Hypothalamus (tissue), 51 donors: Measurements from ENCODE around the gene PATJ.

Source experiments
- DNase-seq, 51 donors: peaks; one replicate each; lab custom pipeline; 2025; lab: John Stamatoyannopoulos, UW

The PATJ gene

DNA sequence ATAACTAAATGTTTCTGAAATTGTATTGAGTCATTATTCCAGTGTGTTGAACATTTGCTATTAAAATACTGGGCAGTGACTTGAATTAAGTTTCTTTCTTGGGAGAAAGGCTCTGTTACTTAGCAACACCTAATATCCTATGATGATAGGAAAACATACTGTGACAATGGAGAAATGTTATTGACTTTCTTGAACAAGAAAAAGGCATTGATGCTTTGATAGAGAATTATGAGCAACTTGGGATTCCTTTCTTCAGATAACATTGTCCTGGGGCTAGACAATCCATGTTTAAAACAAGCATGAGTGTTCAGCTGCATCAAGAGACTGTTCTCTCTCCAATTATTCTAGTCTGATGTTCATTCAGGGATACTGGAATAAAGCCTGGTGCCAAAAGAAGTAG is 236.5 kb downstream of the PATJ start:
- DNase-seq: no peak

DNA sequence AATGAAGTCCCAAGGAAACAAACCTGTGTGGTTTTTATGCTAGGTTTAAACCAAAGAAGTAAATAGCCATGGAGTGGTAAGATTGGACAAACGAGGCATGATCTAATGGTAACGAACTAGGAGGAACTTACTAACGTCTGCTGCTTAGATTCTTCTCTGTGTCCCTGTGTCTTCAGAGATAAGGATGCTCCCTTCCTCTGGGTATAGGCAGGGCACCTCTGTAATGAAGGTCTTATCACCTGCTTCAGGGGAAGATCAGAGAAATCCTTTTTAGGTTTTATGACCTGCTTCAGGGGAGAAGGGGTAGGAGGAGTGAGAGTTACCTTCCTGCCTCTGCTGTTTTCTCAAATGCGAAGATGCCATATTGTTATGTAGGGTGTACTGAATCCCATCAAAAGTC is 237.4 kb downstream of the PATJ start:
- no peak for DNase-seq

GRCh38 chr1:61980561-61980960 is 238.3 kb downstream of the PATJ start:
- DNase-seq: peak in 1 of 51 donors; percentile 1

DNA sequence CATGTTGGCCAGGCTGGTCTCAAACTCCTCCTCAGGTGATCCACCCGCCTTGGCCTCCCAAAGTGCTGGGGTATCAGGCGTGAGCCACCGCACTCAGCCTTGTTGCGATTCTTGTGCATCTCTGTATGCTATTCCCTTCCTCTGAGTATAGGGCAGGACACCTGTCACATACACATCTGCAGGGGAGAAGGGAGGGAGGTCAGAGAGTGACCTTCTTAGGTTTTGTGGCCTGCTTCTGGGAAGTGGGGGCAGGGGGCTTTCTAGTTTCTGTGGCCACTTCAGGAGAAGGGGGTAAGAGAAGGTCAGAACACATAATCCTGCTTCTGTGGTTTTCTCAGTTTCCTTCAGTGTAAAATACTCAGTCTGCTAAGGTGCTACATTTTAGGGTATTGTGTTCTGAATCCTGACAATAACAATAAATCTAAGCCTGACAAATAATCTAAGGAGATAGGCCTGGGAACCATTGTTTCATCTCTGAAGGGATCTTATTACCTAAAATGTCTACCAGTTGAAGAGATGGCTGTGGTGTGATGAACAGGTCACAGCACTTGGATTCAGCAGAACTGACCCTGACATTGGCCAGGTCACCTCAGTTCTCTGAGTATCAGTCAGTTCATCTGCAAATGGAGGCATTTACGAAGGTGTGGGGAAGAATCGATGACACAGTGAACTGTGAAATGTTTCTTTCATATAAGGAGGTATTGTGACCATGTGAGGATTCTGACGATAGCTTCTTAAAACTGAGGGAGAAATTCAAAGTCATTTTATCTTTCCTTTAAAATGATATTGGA is 239.8 kb downstream of the PATJ start:
- no peak for DNase-seq

DNA sequence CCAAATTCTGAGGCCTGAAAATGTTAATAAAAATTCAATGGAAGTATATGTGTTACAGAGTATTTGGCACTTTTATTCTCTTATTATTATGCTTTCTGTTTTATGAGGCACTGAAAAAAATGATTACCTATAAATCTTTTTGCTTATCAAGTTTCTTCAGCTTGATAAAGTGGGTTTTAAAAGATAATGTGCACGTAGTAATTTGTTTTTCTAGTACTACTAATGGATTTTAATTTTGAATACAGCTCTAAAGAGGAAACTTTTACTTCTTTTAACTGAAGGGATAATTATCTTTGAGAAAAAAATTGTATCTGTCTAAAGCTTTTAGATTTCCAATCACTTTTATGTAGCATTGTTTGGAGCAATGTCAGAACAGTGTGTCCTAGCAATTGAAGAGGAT is 241.0 kb downstream of the PATJ start:
- no peak for DNase-seq

- no peak for DNase-seq
Observed at GRCh38 chr1:61992257-61992656, 250.0 kb downstream of the PATJ start.

GRCh38 chr1:61993331-61993961 is 251.2 kb downstream of the PATJ start:
- no peak for DNase-seq

DNA sequence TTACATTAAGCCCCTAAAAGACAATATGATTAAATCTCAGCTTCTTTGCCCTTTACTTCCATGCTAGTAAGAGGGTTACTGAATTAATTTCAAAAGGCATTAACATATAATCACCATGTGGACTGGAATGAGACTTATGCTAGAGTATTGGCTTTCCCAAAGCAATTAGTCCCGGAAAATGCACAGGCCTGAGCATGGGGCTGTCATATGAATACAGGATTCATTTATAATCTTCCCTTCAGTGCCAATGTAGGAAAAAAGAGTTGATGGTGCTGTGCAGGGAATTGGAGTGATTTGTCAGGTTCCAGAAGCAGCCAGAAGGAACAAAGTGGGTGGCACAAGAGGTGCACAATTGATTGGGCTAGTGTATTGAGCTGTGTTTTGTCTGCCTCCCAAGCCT is 253.4 kb downstream of the PATJ start:
- no peak for DNase-seq

DNA sequence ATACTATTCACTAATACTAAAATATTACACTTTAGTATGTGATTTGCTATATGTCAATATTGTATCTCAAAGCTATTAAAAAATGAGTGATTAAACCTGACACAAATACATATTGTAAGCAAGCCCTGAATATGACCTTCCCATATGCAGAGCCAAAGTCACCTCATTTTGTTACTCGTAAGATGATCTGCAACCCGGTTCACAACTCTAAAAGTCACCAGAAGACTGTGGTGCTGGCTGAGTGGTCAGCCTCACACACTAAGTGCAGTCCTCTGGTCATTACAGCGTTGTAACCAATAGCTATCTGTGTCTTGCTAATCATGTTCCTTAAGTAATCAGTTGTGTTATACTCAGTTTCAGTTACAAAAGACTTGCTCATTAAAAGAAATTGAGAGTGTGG is 254.8 kb downstream of the PATJ start:
- no peak for DNase-seq

DNA sequence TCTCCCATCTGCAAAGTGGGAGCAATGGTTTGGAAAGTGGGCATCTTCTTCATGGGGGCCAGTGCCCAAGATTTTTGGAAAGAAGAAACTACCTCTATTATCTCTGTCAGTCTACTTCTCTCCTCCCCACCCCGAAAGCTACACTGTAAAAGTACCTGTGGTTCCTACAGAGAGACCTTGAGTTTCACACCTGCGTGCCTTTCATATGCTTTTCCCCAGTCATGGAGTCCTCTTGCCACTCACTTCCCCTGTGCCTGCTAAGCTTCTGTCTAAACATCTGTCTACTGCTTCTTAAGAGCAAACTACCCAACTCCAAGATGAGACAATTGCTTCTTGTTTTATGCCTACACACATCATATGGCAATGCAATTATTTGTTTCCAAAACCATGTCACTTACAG is 261.5 kb downstream of the PATJ start:
- no peak for DNase-seq

GRCh38 chr1:62006690-62007089 is 264.4 kb downstream of the PATJ start:
- DNase-seq: no peak

- no peak for DNase-seq
Observed at GRCh38 chr1:62011006-62011405, 268.7 kb downstream of the PATJ start.

DNA sequence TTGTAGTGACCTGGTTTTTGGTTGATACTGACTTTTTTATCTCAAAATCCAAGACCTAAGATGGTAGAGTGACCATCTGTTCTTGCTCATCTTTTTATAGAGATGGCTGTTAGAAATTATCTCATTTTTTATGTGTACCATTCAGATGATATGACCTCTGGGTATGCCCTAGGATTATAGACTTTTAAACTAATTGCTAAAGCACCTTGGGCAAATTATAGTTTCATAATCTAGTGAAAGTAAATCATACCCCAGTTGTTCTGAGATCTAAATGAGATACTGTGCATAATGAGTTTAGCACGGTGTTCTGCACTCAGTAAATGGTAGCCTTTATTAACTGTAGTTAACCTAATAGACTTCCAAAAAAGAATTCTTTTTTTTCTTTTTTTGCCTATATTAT is 269.8 kb downstream of the PATJ start:
- no peak for DNase-seq

- peak in 17 of 51 donors; percentile 1 to 26 (median 6) for DNase-seq
Observed at GRCh38 chr1:62012836-62013235, 270.6 kb downstream of the PATJ start.

GRCh38 chr1:62013264-62013663 is 271.0 kb downstream of the PATJ start:
- no peak for DNase-seq

DNA sequence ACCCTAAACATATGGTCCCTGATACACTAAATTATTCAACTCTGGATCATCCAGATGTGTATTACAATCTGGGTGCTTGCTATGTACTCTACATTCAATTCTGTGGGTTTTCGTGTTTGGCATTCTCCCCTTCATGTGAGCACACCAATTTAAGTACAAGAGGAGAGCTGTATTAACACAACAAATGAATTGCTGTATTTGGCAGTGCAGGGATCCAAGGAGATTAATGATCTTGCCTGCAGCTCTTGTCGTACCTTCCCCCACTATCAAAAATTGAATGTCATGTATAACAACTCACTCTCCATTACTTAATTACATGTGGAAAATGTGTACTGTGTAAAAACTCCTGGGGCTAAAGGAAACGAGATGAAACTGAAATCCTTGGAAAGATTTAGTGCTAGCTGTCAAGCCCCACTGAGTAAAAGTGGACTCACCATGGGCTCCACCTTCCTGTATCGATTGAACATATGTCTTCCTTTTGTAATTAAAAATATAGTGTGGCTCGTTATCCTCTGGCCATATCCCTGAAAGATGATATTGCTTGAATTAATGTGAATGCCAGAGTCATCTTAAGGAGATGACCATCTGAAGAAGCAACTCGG is 280.2 kb downstream of the PATJ start:
- DNase-seq: no peak

GRCh38 chr1:62024690-62025089 is 282.4 kb downstream of the PATJ start:
- no peak for DNase-seq

DNA sequence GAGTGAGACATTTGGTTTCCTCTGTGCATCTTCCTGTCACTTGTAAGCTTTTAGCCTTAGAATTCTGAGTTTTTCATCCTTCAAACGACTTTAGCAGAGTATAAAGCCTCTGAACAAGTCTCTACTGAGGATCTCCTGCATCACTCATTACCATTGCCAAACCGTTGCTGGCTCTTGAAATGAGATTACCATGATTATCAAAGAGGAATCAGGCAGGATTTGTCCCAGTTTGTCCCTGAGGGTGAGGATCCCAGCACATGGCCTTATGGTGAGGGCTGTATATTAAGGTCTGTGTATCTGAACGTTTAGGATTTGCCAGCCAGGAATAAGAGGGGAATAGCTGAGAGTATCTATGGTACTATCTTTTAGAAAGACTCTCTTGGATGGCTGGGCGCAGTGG is 282.9 kb downstream of the PATJ start:
- DNase-seq: no peak

- no peak for DNase-seq
Observed at GRCh38 chr1:62025892-62026291, 283.6 kb downstream of the PATJ start.

GRCh38 chr1:62029704-62030103 is 287.4 kb downstream of the PATJ start:
- no peak for DNase-seq

DNA sequence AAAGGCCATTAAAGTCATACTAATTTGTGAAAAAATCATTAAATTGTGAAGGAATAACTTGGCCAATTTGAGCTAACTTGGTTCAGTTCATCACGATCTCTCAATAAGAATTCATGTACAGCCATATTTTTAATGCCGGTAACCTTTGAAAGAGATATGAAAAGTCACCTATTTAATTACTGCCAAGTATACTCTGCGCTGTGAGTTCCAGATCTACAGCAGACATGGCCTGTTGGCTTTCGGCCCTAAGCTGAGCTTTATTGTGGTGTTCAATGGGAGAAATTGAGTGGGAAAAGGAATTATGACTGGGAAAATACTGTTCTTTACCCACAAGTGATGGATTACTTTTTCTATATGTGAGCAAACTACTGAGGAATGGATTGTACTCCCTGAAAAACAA is 292.5 kb downstream of the PATJ start:
- DNase-seq: no peak

DNA sequence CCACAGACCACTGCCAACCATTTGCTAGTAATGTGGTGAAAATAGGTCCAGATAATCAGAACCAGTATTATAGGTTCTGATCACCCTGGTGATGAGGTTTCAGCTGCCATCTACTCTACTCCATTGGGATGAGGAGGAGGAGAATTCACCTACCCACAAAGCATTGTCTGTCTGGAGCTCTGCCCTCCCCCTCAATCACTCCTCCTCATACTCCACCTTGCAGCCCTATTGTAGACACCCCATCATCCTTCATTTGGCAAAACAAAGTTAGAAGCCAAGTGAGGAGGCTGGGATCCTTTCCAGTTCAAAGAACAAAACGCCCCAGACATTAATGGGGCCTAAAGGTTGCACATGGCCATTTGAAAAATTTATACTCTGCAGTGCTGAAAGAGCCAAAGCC is 295.0 kb downstream of the PATJ start:
- DNase-seq: no peak
